HEK293 (cell line): ENCODE data around the gene HOXD9.

Experiments
- AEBP2 ChIP-seq: fragments of 450-650 bp; formaldehyde crosslinking; IDR thresholded peaks from 2 replicates; pipeline ENCODE4 v1.5.1; 2016; ENCODE audit warnings: missing biosample characterization, missing genetic modification characterization, borderline replicate concordance
- SP2 ChIP-seq: fragments of 450-650 bp; formaldehyde crosslinking; IDR thresholded peaks from 2 replicates; pipeline ENCODE4 v1.5.1; 2016; ENCODE audit warnings: missing biosample characterization, missing genetic modification characterization
- ZFP41 ChIP-seq: fragments of 450-650 bp; formaldehyde crosslinking; IDR thresholded peaks from 2 replicates; pipeline ENCODE4 v1.5.1; 2016; ENCODE audit warnings: missing biosample characterization, missing genetic modification characterization, borderline replicate concordance
- ZNF10 ChIP-seq: fragments of 450-650 bp; formaldehyde crosslinking; IDR thresholded peaks from 2 replicates; pipeline ENCODE4 v1.5.1; 2017; ENCODE audit warnings: missing biosample characterization, missing genetic modification characterization
- ZNF16 ChIP-seq: fragments of 450-650 bp; formaldehyde crosslinking; IDR thresholded peaks from 2 replicates; pipeline ENCODE4 v1.5.1; 2016; ENCODE audit warnings: low read depth, missing biosample characterization, missing genetic modification characterization
- ZNF175 ChIP-seq: fragments of 450-650 bp; formaldehyde crosslinking; IDR thresholded peaks from 2 replicates; pipeline ENCODE4 v1.5.1; 2016; ENCODE audit warnings: missing biosample characterization, missing genetic modification characterization
- ZNF266 ChIP-seq: fragments of 450-650 bp; formaldehyde crosslinking; IDR thresholded peaks from 2 replicates; pipeline ENCODE4 v1.5.1; 2016; ENCODE audit warnings: missing biosample characterization, missing genetic modification characterization, low read depth
- ZNF274 ChIP-seq, 2 experiments: fragments of 200-500 bp in 1 of 2; fragments of 450-650 bp in 1 of 2; sonication (Bioruptor generic) in 1 of 2; formaldehyde crosslinking in 1 of 2; IDR thresholded peaks; 2 replicates each; pipeline versions ENCODE4 v1.5.1 to v1.6.1; 2014 to 2016; ENCODE audit warnings: borderline replicate concordance in 1 of 2, inconsistent platforms in 1 of 2, low read length in 1 of 2, missing biosample characterization in 1 of 2, missing genetic modification characterization in 1 of 2
- ZNF341 ChIP-seq: fragments of 450-650 bp; formaldehyde crosslinking; IDR thresholded peaks from 2 replicates; pipeline ENCODE4; 2016; ENCODE audit warnings: low read depth, missing biosample characterization, missing genetic modification characterization
- ZNF391 ChIP-seq: fragments of 450-650 bp; formaldehyde crosslinking; IDR thresholded peaks from 2 replicates; pipeline ENCODE4 v1.5.1; 2016; ENCODE audit warnings: low read depth, missing biosample characterization, missing genetic modification characterization, borderline replicate concordance
- ZNF548 ChIP-seq: fragments of 450-650 bp; formaldehyde crosslinking; IDR thresholded peaks from 2 replicates; pipeline ENCODE4 v1.5.1; 2016; ENCODE audit warnings: missing biosample characterization, missing genetic modification characterization
- ZNF560 ChIP-seq: fragments of 450-650 bp; formaldehyde crosslinking; IDR thresholded peaks from 2 replicates; pipeline ENCODE4 v1.5.1; 2017; ENCODE audit warnings: missing biosample characterization, missing genetic modification characterization, borderline replicate concordance
- ZNF629 ChIP-seq: fragments of 450-650 bp; formaldehyde crosslinking; IDR thresholded peaks from 2 replicates; pipeline ENCODE4 v1.5.1; 2017; ENCODE audit warnings: missing biosample characterization, missing genetic modification characterization
- ZNF670 ChIP-seq: fragments of 450-650 bp; formaldehyde crosslinking; IDR thresholded peaks from 2 replicates; pipeline ENCODE4 v1.5.1; 2016; ENCODE audit warnings: missing biosample characterization, missing genetic modification characterization, low read depth
- ZNF777 ChIP-seq: fragments of 450-650 bp; formaldehyde crosslinking; IDR thresholded peaks from 2 replicates; pipeline ENCODE4 v1.5.1; 2017; ENCODE audit warnings: missing biosample characterization, missing genetic modification characterization, borderline replicate concordance
- TF ChIP-seq, protein P1 (sequence below): fragments of 450-650 bp; formaldehyde crosslinking; IDR thresholded peaks from 2 replicates; pipeline ENCODE4; 2016; ENCODE audit warnings: missing biosample characterization, missing genetic modification characterization
- TF ChIP-seq, protein P2 (sequence below): fragments of 450-650 bp; formaldehyde crosslinking; IDR thresholded peaks from 2 replicates; pipeline ENCODE4 v1.5.1; 2016; ENCODE audit warnings: missing biosample characterization, missing genetic modification characterization
- TF ChIP-seq, protein P3 (sequence below): fragments of 450-650 bp; formaldehyde crosslinking; IDR thresholded peaks from 2 replicates; pipeline ENCODE4 v1.5.1; 2016; ENCODE audit warnings: missing biosample characterization, missing genetic modification characterization
- TF ChIP-seq, protein P4 (sequence below): fragments of 450-650 bp; formaldehyde crosslinking; IDR thresholded peaks from 2 replicates; pipeline ENCODE4 v1.5.1; 2016; ENCODE audit warnings: missing biosample characterization, missing genetic modification characterization, low read depth
- TF ChIP-seq, protein P5 (sequence below): fragments of 450-650 bp; formaldehyde crosslinking; IDR thresholded peaks from 2 replicates; pipeline ENCODE4 v1.5.1; 2016; ENCODE audit warnings: missing biosample characterization, missing genetic modification characterization
- TF ChIP-seq, protein P6 (sequence below): fragments of 450-650 bp; formaldehyde crosslinking; IDR thresholded peaks from 2 replicates; pipeline ENCODE4 v1.5.1; 2016; ENCODE audit warnings: missing biosample characterization, missing genetic modification characterization

Gene HOXD9

DNA sequence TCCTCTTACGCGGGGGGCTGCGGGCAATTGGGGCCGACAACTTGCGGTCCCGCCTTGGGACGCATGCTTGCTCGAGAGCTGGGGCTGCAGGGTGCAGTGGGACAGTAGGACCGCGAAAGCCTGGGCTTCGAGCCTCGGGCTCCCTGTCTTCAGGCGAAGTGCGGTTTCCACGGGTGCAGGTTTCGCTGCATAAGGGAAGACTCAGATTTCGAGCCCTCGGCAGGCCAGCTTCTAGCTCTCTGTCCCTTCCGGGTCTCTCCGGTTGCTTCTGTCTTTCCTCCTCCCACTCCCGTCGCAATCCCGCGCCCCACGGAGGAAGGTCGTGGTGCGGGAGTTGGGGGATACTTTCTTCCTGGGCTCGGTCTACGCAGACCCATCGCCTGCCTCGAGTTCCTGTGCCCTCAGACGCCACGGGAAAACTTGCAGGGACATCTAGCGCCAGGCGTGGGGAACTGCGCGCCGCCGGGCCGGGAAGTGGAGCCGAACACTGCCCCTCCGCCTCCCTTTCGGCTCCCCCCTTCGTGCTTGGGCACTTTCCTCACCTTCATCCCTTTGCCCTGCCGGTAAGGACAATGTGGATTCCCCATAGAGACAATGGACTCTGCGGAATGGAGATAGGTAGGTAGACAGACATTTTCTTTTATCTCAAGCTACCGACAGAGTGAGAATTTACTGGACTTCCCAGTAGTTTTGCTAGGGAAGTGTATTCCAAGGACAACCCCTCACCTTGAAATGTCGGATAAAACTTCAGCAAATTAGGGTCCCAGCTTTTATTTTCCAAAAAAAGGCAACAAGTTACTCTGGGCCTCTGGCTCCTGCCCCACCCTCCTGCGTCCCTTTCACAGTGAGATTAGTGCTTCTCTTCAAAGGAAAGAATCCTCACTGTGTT lies 34.2 kb upstream of the HOXD9 start (continued):
- TF ChIP-seq, protein P1, sequence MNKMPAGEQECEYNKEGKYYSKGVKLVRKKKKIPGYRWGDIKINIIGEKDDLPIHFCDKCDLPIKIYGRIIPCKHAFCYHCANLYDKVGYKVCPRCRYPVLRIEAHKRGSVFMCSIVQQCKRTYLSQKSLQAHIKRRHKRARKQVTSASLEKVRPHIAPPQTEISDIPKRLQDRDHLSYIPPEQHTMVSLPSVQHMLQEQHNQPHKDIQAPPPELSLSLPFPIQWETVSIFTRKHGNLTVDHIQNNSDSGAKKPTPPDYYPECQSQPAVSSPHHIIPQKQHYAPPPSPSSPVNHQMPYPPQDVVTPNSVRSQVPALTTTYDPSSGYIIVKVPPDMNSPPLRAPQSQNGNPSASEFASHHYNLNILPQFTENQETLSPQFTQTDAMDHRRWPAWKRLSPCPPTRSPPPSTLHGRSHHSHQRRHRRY (tag by site-specific recombination), result no peak
- TF ChIP-seq ZNF266 (tag by site-specific recombination), result no peak
- no peak for TF ChIP-seq ZNF175 (tag by site-specific recombination)
- TF ChIP-seq ZNF629 (tag by site-specific recombination), result no peak
- no peak for TF ChIP-seq ZNF16
- no peak for TF ChIP-seq AEBP2 (tag by site-specific recombination)
- TF ChIP-seq ZNF548 (tag by site-specific recombination), result no peak
- no peak for TF ChIP-seq ZNF777
- TF ChIP-seq ZNF560, result no peak
- TF ChIP-seq, protein P2, sequence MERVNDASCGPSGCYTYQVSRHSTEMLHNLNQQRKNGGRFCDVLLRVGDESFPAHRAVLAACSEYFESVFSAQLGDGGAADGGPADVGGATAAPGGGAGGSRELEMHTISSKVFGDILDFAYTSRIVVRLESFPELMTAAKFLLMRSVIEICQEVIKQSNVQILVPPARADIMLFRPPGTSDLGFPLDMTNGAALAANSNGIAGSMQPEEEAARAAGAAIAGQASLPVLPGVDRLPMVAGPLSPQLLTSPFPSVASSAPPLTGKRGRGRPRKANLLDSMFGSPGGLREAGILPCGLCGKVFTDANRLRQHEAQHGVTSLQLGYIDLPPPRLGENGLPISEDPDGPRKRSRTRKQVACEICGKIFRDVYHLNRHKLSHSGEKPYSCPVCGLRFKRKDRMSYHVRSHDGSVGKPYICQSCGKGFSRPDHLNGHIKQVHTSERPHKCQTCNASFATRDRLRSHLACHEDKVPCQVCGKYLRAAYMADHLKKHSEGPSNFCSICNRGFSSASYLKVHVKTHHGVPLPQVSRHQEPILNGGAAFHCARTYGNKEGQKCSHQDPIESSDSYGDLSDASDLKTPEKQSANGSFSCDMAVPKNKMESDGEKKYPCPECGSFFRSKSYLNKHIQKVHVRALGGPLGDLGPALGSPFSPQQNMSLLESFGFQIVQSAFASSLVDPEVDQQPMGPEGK, result peak; percentile 56; the same call in 1 of the 2 replicates
- TF ChIP-seq, protein P3, sequence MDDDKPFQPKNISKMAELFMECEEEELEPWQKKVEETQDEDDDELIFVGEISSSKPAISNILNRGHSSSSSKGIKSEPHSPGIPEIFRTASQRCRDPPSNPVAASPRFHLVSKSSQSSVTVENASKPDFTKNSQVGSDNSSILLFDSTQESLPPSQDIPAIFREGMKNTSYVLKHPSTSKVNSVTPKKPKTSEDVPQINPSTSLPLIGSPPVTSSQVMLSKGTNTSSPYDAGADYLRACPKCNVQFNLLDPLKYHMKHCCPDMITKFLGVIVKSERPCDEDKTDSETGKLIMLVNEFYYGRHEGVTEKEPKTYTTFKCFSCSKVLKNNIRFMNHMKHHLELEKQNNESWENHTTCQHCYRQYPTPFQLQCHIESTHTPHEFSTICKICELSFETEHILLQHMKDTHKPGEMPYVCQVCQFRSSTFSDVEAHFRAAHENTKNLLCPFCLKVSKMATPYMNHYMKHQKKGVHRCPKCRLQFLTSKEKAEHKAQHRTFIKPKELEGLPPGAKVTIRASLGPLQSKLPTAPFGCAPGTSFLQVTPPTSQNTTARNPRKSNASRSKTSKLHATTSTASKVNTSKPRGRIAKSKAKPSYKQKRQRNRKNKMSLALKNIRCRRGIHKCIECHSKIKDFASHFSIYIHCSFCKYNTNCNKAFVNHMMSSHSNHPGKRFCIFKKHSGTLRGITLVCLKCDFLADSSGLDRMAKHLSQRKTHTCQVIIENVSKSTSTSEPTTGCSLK (tag by site-specific recombination), result no peak
- no peak for TF ChIP-seq ZNF10 (tag by site-specific recombination)
- TF ChIP-seq, protein P4, sequence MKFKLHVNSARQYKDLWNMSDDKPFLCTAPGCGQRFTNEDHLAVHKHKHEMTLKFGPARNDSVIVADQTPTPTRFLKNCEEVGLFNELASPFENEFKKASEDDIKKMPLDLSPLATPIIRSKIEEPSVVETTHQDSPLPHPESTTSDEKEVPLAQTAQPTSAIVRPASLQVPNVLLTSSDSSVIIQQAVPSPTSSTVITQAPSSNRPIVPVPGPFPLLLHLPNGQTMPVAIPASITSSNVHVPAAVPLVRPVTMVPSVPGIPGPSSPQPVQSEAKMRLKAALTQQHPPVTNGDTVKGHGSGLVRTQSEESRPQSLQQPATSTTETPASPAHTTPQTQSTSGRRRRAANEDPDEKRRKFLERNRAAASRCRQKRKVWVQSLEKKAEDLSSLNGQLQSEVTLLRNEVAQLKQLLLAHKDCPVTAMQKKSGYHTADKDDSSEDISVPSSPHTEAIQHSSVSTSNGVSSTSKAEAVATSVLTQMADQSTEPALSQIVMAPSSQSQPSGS (tag by site-specific recombination), result no peak
- TF ChIP-seq ZNF341 (tag by site-specific recombination), result no peak
- no peak for TF ChIP-seq ZNF391 (tag by site-specific recombination)
- TF ChIP-seq ZNF274 (IDR thresholded peaks at IDR 0.05; ENCODE audit: low read length), result no peak
- no peak for TF ChIP-seq ZNF274 (tag by site-specific recombination; IDR thresholded peaks at IDR 0.05; ENCODE audit: borderline replicate concordance)
- no peak for TF ChIP-seq ZFP41 (tag by site-specific recombination)
- TF ChIP-seq, protein P5, sequence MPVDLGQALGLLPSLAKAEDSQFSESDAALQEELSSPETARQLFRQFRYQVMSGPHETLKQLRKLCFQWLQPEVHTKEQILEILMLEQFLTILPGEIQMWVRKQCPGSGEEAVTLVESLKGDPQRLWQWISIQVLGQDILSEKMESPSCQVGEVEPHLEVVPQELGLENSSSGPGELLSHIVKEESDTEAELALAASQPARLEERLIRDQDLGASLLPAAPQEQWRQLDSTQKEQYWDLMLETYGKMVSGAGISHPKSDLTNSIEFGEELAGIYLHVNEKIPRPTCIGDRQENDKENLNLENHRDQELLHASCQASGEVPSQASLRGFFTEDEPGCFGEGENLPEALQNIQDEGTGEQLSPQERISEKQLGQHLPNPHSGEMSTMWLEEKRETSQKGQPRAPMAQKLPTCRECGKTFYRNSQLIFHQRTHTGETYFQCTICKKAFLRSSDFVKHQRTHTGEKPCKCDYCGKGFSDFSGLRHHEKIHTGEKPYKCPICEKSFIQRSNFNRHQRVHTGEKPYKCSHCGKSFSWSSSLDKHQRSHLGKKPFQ, result no peak
- TF ChIP-seq, protein P6, sequence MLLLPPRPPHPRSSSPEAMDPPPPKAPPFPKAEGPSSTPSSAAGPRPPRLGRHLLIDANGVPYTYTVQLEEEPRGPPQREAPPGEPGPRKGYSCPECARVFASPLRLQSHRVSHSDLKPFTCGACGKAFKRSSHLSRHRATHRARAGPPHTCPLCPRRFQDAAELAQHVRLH (tag by site-specific recombination), result no peak
- no peak for TF ChIP-seq SP2 (tag by site-specific recombination)
- TF ChIP-seq ZNF670 (tag by site-specific recombination), result no peak
